CD4-positive, alpha-beta T cell (primary cell): ENCODE data around the gene TXNIP. TPM values are rescaled to one million over a fixed set of nuclear protein-coding genes. Genes with fewer than 3 reads are reported as not detected.

Experiments used
- ATAC-seq: fragments of 200-7000 bp; cut with Tn5 transposase; one replicate; pipeline ENCODE4 v1.10.0; 2022; ENCODE audit warnings: mild to moderate bottlenecking; ENCODE audit not compliant: poor library complexity
- CTCF ChIA-PET: fragments of 350-600 bp; sonication (Branson Sonifier 250); formaldehyde crosslinking; loops from one replicate; lab custom pipeline; 2021; ENCODE audit warnings: antibody characterized with exemption, inconsistent platforms; lab: Charles Lee
- POLR2A ChIA-PET: fragments of 350-600 bp; sonication (Branson Sonifier 250); formaldehyde crosslinking; loops from one replicate; lab custom pipeline; 2021; ENCODE audit warnings: antibody characterized with exemption, inconsistent platforms; lab: Charles Lee
- DNase-seq, 14 experiments: peaks; one replicate each; pipeline ENCODE4 v3.0.0-alpha.2; 2013 to 2020; ENCODE audit warnings: mixed read lengths in 2 of 14
- H3K27ac ChIP-seq, 2 donors: one replicate each; pipeline versions ENCODE4 v1.5.1 to v1.7.0; 2013; ENCODE audit warnings: low read length in 2 of 2, low read depth in 1 of 2, mild to moderate bottlenecking in 1 of 2
- H3K27me3 ChIP-seq, 2 experiments: 1 replicate in 1 of 2; 2 replicates in 1 of 2; pipeline versions ENCODE4 v1.6.1 to v1.7.0; 2013; ENCODE audit warnings: low read length in 2 of 2, control low read depth in 1 of 2, mild to moderate bottlenecking in 1 of 2, moderate library complexity in 1 of 2; ENCODE audit not compliant: insufficient read depth in 2 of 2, control insufficient read depth in 1 of 2
- H3K36me3 ChIP-seq: one replicate; pipeline ENCODE4 v1.6.1; 2013; ENCODE audit warnings: low read length, control low read depth; ENCODE audit not compliant: insufficient read depth
- H3K4me1 ChIP-seq: one replicate; pipeline ENCODE4 v1.6.1; 2013; ENCODE audit warnings: low read length, control low read depth; ENCODE audit not compliant: insufficient read depth
- H3K4me3 ChIP-seq: one replicate; pipeline ENCODE4 v1.5.1; 2013; ENCODE audit warnings: mild to moderate bottlenecking, low read length, moderate library complexity
- H3K9me3 ChIP-seq, 2 experiments: 1 replicate in 1 of 2; 2 replicates in 1 of 2; pipeline versions ENCODE4 v1.6.1 to v1.7.0; 2013; ENCODE audit warnings: low read length in 2 of 2, mild to moderate bottlenecking in 2 of 2, control low read depth in 1 of 2, moderate library complexity in 1 of 2; ENCODE audit not compliant: control insufficient read depth in 1 of 2, insufficient read depth in 1 of 2
- H3K27ac Mint-ChIP-seq: one replicate; pipeline ENCODE4 v1.8.0; 2020; ENCODE audit warnings: mixed read lengths
- H3K27me3 Mint-ChIP-seq: one replicate; pipeline ENCODE4 v1.8.0; 2021; ENCODE audit warnings: mixed read lengths
- H3K36me3 Mint-ChIP-seq: one replicate; pipeline ENCODE4 v1.8.0; 2021; ENCODE audit warnings: low read depth, mixed read lengths
- H3K4me1 Mint-ChIP-seq: one replicate; pipeline ENCODE4 v1.8.0; 2021; ENCODE audit warnings: low read depth, mixed read lengths
- H3K4me3 Mint-ChIP-seq: one replicate; pipeline ENCODE4 v1.8.0; 2020; ENCODE audit warnings: mild to moderate bottlenecking, mixed read lengths
- H3K9me3 Mint-ChIP-seq: one replicate; pipeline ENCODE4 v1.8.0; 2020; ENCODE audit warnings: mixed read lengths
- CTCF ChIP-seq: fragments of 200-600 bp; IDR thresholded peaks from one replicate; pipeline ENCODE4 v1.8.0; 2022; ENCODE audit warnings: antibody characterized with exemption, mild to moderate bottlenecking
- intact Hi-C, 2 experiments: fragments of 100-400 bp; cut with DNase I in 1 of 2; cut with micrococcal nuclease in 1 of 2; formaldehyde crosslinking; loops; one replicate each; pipeline versions ENCODE4 v1.15.1 to v1.9.0; 2023 to 2025; cut with DNase I, micrococcal nuclease
- total RNA-seq, 174 experiments: library from RNA in 2 of 174; stranded (reverse) in 2 of 174; gene quantifications; one replicate each; pipeline ENCODE4 v1.2.3 and lab custom pipeline; 2021 to 2026

TXNIP gene
- total RNA-seq, 2 experiments from 2014 or later = 1,317 to 1,358 TPM

- H3K27ac Mint-ChIP-seq = peak overlapping the region; percentile 87
- H3K4me1 ChIP-seq = peaks cover 54% of the 10 kb centered on the region
- H3K36me3 Mint-ChIP-seq = peaks cover 37% of the 10 kb centered on the region
Observed at GRCh38 chr1:145956361-145956760, 40.0 kb downstream of the TXNIP start.

GRCh38 chr1:145955436-145955835 is 40.9 kb downstream of the TXNIP start:
- ChIA-PET CTCF (interaction anchor here (1.8 to 3.8 kb wide), 2 partner anchors 28 to 52 kb away, joined by 4 to 19 read pairs; partner anchors contain the start of gene RBM8A), POLR2A (interaction anchor here (1.2 to 8.8 kb wide), 6 partner anchors 11 to 37 kb away, joined by 4 to 213 read pairs (median 28); partner anchors contain the start of genes ANKRD34A, PEX11B, POLR3GL and RBM8A)
- Histone ChIP-seq H3K4me1 (peaks cover 52% of the 10 kb centered on the region), H3K4me3 (no peak overlapping the region), H3K36me3 (peaks cover 26% of the 10 kb centered on the region), H3K27ac (no peak overlapping the region), H3K9me3 (no peaks in the 10 kb centered on the region), H3K27me3 (no peaks in the 10 kb centered on the region)
- DNase-seq (no peak), ATAC-seq (no peak)
- no peak for TF ChIP-seq CTCF
- Mint-ChIP-seq H3K9me3 (no peaks in the 10 kb centered on the region), H3K4me1 (peaks cover 84% of the 10 kb centered on the region), H3K4me3 (peak overlapping the region; percentile 96), H3K27me3 (no peaks in the 10 kb centered on the region), H3K27ac (peak overlapping the region; percentile 87), H3K36me3 (peaks cover 41% of the 10 kb centered on the region)
- intact Hi-C loops = loop anchor here (2.0 to 5.0 kb wide), 3 partner anchors 21 to 1587 kb away; partner anchors contain the start of genes PEX11B (in 2 of the 2) and BCL9 (in 1 of the 2)

More at GRCh38 chr1:145956361-145956760, 40.0 kb downstream of the TXNIP start:
- ChIA-PET POLR2A (interaction anchor here (1.5 to 8.8 kb wide), 10 partner anchors 10 to 98 kb away, joined by 4 to 213 read pairs (median 30); partner anchors contain the start of genes ANKRD34A, PEX11B, PIAS3 and POLR3GL), CTCF (interaction anchor here (1.8 to 3.8 kb wide), 2 partner anchors 29 to 51 kb away, joined by 4 to 19 read pairs; partner anchors contain the start of gene RBM8A)
- Mint-ChIP-seq H3K27me3 (no peaks in the 10 kb centered on the region), H3K9me3 (no peaks in the 10 kb centered on the region), H3K4me3 (peak overlapping the region; percentile 96), H3K4me1 (peaks cover 76% of the 10 kb centered on the region)
- no peaks in the 10 kb centered on the region for H3K27me3 ChIP-seq
- H3K36me3 ChIP-seq = peaks cover 21% of the 10 kb centered on the region
- ATAC-seq (no peak), DNase-seq (no peak)
- H3K27ac ChIP-seq = peak overlapping the region; percentile 75 to 76
- peak overlapping the region; percentile 83 for H3K4me3 ChIP-seq
- intact Hi-C loops = loop anchor here (5.0 kb wide), 2 partner anchors 39 to 1586 kb away; partner anchors contain the start of genes PEX11B (in 2 of the 2) and BCL9 (in 1 of the 2)
- H3K9me3 ChIP-seq = no peaks in the 10 kb centered on the region
- no peak for TF ChIP-seq CTCF

GRCh38 chr1:145953861-145954260 is 42.5 kb downstream of the TXNIP start:
- Mint-ChIP-seq H3K27ac (no peak overlapping the region), H3K4me3 (peak overlapping the region; percentile 39), H3K4me1 (peaks cover 82% of the 10 kb centered on the region), H3K36me3 (peaks cover 52% of the 10 kb centered on the region), H3K9me3 (no peaks in the 10 kb centered on the region), H3K27me3 (no peaks in the 10 kb centered on the region)
- TF ChIP-seq CTCF = no peak
- Histone ChIP-seq H3K27me3 (no peaks in the 10 kb centered on the region), H3K4me3 (no peak overlapping the region), H3K4me1 (peaks cover 44% of the 10 kb centered on the region), H3K27ac (no peak overlapping the region), H3K36me3 (peaks cover 27% of the 10 kb centered on the region), H3K9me3 (no peaks in the 10 kb centered on the region)
- ChIA-PET POLR2A (interaction anchor here (0.7 to 8.8 kb wide), 4 partner anchors 12 to 35 kb away, joined by 3 to 213 read pairs (median 45); partner anchors contain the start of genes ANKRD34A, PEX11B, POLR3GL and RBM8A), CTCF (interaction anchor here (0.8 to 1.6 kb wide), 2 partner anchors 54 to 108 kb away, joined by 3 to 4 read pairs; partner anchors contain the start of gene NUDT17)
- intact Hi-C loops = loop anchor here in 1 of 2 experiments (2.0 kb wide), 1 partner anchor 19 kb away; no protein-coding TSS in a partner anchor
- ATAC-seq (no peak), DNase-seq (no peak)
